ENCODE results near the gene CDADC1.

GRCh38 chr13:49308097-49308875, 60.6 kb downstream of the CDADC1 start:
- TF ChIP-seq REST (IDR thresholded peaks at IDR 0.05; ENCODE audit: insufficient read depth in 1 of 2, low read depth in 2 of 2, low read length in 2 of 2) (no peak), SIN3A (IDR thresholded peaks at IDR 0.05; ENCODE audit: borderline replicate concordance, insufficient read depth, low read length) (no peak), POLR2AphosphoS5 (IDR thresholded peaks at IDR 0.05; ENCODE audit: low read depth, low read length) (no peak), FOXP2 (optimal IDR thresholded peaks at IDR 0.05; ENCODE audit: borderline replicate concordance, extremely low read depth, extremely low read length, insufficient read depth) (no peak), TAF1 (IDR thresholded peaks at IDR 0.05; ENCODE audit: borderline replicate concordance, insufficient read depth, low read length) (no peak)
